KOPT-K1 (cell line): ENCODE results near the gene DLST.
"Not testable (repeated sequence)": the region's sequence is repeated elsewhere in the genome, so short reads cannot be mapped to it uniquely, and the experiment has no call there.

Source experiments
- H3K27ac ChIP-seq: fragments of 200-600 bp; sonication (generic); 2 replicates; pipeline ENCODE4 v1.5.1; 2016; ENCODE audit warnings: antibody characterized with exemption, mild to moderate bottlenecking, low read depth, low read length; ENCODE audit not compliant: poor library complexity, severe bottlenecking
- H3K36me3 ChIP-seq: fragments of 200-600 bp; sonication (generic); 2 replicates; pipeline ENCODE4 v1.5.1; 2017; ENCODE audit warnings: antibody characterized with exemption, mild to moderate bottlenecking, low read length, moderate library complexity; ENCODE audit not compliant: insufficient read depth
- H3K9me3 ChIP-seq: fragments of 200-600 bp; sonication (generic); 2 replicates; pipeline ENCODE4 v1.5.1; 2017; ENCODE audit warnings: antibody characterized with exemption, low read length, mild to moderate bottlenecking; ENCODE audit not compliant: insufficient read depth, poor library complexity, severe bottlenecking

DLST gene

DNA sequence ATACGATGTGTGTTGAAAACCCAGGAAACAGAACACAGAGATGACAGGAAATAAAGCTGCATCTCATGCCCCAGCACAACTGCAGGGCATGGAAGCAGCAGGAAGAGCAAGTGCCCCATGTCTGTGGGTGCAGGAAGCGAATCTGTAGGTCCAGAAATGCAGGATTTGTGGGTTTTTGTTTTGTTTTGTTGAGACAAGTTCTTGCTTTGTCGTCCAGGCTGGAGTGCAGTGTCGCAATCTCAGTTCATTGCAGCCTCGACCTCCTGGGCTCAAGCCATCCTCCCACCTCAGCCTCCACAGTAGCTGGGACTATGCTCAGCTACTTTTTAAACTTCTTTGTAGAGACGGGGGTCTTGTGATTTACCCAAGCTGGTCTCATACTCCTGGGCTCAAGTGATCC, 47.5 kb downstream of the DLST start:
- Histone ChIP-seq H3K36me3 (no peaks in the 10 kb centered on the region), H3K27ac (no peak overlapping the region), H3K9me3 (no peaks in the 10 kb centered on the region)

DNA sequence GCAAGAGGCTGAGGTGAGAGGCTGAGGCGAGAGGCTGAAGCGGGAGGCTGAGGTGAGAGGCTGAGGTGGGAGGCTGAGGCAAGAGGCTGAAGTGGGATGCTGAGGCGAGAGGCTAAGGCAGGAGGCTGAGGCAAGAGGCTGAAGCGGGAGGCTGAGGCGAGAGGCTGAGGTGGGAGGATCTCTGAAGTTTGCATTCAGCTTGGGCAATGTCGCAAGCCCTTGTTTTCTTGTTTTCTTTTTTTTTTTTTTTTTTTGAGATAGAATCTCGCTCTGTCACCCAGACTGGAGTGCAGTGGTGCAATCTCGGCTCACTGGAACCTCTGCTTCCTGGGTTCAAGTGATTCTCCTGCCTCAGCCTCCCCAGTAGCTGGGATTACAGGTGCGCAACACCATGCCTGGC, 50.0 kb downstream of the DLST start:
- H3K9me3 ChIP-seq, H3K36me3 ChIP-seq, H3K27ac ChIP-seq: not testable (repeated sequence)

DNA sequence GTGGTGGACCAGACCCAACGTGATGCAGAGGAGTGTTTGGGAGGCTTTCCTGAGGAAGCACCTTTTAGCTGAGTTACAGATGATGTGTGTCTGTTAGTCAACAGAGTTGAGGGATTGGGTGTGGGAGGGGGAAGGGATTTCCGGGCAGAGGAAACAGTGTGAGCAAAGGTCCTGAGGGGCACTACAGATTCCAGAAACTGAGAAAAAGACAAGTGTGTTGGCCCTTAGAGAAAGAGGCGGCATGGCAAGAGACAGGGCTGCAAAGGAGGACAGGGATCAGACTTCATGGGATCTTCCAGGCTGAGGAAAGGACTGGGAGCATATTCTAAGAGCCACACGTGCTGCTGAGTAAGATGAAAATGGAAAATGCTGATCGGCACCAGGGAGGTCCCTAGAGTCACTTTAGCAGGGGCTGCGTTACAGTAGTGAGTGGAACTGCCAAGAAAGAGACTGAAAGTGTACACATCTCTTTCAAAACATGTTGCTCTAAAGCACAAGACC, 50.7 kb downstream of the DLST start:
- Histone ChIP-seq H3K9me3 (no peaks in the 10 kb centered on the region), H3K27ac (no peak overlapping the region), H3K36me3 (no peaks in the 10 kb centered on the region)

DNA sequence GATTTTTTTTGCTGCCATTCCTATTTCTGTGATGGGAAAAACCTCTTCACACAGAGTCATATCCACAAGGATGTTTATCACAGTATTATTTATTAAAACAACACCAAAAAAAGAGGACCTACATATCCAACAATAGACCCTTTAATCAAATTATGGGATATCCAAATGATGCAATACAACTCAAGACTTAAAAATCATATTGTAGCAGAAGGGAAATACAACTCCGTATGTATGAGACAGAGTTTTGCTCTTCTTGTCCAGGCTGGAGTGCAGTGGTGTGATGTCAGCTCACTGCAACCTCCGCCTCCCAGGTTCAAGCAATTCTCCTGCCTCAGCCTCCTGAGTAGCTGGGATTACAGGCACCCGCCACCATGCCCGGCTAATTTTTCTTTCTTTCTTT, 51.2 kb downstream of the DLST start:
- not testable (repeated sequence) for H3K27ac ChIP-seq, H3K36me3 ChIP-seq, H3K9me3 ChIP-seq

DNA sequence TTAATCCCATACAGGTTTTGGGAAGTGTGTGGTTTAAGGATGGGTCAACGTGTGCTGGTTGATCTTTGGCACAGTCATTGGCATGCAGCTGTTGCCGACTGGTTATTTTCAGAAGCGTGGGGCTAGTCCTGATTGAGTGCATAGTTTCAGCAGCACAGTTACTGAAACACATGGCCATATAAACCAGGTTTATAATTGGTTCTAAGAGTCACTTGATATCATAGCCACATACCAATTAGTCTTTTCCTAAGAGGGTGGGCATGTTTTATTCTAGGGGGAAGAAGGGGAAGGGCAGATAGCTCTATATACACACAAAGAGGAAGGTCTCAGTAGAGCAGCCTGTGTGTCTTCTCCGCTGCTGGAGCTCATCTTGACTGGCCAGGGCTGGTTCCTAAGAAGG, 52.3 kb downstream of the DLST start:
- Histone ChIP-seq H3K27ac (no peak overlapping the region), H3K36me3 (no peaks in the 10 kb centered on the region), H3K9me3 (no peaks in the 10 kb centered on the region)

DNA sequence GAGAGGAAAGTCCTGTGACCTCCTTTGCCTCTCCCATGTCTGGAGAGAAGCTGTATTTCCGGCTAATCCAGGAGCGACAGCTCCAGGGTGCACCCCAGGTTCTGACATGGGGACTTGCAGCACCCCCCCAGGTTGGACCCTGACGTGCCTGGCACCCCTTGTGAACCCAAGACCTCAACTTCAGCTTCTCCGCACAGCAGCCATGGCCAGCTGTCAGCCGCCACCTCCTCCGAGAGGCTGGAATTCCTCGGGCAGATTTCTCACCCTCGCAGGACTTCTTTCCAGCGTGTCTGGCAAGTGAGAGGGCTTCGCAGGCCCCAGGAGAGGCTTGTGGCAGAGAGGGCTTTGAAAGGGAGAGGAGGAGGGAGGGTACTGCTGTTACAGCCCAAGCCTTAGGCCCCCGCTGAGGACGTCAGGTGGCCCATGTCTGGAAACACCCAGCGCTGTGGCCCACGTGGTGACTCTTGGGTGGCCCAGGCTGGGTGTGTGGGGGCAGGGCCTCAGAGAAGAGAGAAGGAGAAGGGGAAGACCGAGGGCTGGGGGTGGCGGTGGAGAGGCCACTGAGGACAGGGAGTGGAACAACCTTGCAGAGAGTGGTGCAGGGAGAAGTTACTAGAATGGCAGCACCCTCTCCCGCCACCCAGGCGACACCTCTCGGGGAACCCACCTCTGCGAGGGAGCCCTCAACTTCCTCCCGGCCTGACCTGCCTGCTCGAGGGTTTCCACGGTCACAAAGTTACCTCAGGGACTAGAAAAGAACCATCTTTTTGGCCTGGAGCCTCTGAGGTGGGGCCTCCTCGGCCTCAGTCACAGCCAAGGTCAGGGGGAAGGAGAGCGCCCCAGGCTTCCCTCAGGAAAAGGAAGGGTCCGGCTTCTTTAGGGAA, 53.0 kb downstream of the DLST start:
- no peak overlapping the region for H3K27ac ChIP-seq
- H3K9me3 ChIP-seq = no peaks in the 10 kb centered on the region
- no peaks in the 10 kb centered on the region for H3K36me3 ChIP-seq

DNA sequence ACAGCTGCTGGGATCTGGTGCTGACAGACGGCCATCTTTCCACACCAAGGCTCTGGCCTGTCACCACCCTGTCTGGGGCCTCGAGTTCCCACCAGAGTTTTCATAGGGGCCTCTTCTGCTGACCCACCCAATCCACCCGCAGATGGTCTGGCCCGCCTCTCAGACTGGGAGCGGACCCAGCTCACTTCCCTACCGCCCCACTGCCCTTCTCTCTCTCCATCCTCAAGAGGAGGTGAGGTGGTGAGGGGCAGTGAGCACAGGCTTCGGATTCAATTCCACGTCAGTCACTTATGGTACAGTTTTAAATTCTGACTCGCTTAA, 53.6 kb downstream of the DLST start:
- no peaks in the 10 kb centered on the region for H3K9me3 ChIP-seq
- H3K27ac ChIP-seq = no peak overlapping the region

DNA sequence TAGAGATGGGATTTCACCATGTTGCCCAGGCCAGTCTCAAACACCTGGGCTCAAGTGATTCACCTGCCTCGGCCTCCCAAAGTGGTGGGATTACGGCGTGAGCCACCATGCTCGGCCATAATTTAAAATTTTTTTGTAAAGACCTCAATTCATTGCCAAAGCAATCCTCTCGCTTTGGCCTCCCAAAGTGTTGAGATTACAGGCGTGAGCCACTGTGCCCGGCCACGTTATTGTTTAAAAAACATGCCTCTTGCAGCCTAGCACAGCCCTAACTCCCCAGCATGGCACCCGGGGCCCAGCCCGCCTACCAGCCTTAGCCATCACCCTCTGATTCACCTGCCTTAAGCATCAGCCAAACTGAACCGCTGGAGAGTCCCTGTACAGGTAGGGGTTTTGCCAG, 54.4 kb downstream of the DLST start:
- H3K27ac ChIP-seq = no peak overlapping the region
- H3K9me3 ChIP-seq = no peaks in the 10 kb centered on the region
- no peaks in the 10 kb centered on the region for H3K36me3 ChIP-seq

More for the DNA sequence above, 53.6 kb downstream of the DLST start:
- no peaks in the 10 kb centered on the region for H3K36me3 ChIP-seq

DNA sequence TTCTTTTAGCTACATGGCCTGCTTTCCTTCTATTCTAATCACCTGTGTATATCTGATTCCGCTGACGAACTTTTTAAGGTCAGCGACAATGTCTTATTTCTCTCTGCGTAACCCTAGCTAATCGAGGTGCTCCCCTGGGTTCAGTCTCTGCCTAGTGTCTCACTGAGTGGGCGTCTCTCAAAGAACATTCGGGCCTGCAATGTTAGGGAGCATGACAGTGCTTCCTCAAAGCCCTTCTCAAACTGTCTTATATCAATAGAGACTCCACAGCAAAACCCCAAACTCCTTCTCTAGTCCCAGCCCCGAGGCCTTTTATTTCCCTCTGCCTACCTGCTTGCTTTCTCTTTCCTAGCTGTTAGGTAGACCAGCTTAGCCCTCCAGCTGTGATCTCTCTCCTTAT, 55.0 kb downstream of the DLST start:
- H3K9me3 ChIP-seq = no peaks in the 10 kb centered on the region
- no peaks in the 10 kb centered on the region for H3K36me3 ChIP-seq
- no peak overlapping the region for H3K27ac ChIP-seq

DNA sequence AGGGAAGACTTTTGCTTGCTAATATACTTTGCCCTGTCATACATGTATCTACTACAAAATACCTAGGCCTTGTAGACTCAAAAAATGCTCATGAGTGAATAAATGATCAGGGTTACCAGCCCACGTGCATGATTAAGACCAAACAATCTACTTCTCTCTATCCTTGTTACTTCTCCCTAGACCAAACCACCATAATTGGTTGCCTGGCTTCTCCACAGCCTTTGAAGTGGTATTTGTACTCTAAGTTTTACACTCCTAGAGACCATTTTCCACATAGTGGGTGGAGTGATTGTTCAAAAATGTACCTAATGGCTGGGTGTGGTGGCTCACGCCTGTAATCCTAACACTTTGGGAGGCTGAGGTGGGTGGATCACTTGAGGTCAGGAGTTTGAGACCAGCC, 55.5 kb downstream of the DLST start:
- Histone ChIP-seq H3K27ac (no peak overlapping the region), H3K36me3 (no peaks in the 10 kb centered on the region), H3K9me3 (no peaks in the 10 kb centered on the region)

DNA sequence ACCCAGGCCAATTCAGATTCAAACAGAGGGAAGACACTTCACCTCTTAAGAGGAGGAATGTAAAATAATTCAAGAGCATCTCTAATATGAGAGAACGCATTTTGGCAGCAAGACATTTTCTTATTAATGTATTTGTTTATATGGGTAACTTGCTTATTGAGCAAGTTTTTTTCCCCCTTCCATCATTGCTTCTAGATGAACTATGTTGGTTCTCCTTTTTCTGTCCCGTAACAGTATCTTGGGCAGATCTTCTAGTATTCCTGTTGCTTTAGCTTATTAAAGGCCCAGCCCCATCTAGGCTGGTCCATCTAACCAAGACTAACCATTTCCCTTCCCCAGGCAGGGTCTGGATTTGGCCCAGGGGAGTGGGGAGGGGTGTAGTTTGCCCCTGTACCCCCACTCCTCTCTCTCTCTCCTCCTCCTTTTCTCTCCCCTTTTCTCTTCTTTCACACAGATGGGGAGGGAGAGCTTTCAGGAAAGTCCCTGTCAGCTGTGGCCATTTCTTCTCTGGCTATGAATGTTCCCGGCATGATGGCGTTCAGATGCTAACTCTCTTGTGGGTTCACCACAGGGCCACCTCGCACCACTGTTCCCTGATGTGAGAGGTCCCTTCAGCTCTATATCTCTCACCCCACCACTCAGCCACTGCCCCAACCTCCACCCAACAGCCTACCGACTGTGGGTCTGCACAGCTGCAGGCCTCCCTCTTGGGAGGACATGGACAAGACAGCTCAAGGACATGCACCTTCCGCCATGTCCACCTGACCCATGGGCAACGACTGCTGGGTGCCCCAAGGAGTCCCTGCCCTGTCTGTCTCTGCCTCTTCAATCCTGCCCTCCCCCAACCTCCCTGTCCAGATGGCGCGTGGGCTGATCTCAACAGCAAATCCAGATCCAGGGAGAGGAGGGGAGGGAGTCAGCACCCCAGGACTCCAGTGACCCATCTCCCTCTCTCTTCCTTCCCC, 57.1 kb downstream of the DLST start:
- no peaks in the 10 kb centered on the region for H3K9me3 ChIP-seq
- no peak overlapping the region for H3K27ac ChIP-seq
- H3K36me3 ChIP-seq = no peaks in the 10 kb centered on the region

DNA sequence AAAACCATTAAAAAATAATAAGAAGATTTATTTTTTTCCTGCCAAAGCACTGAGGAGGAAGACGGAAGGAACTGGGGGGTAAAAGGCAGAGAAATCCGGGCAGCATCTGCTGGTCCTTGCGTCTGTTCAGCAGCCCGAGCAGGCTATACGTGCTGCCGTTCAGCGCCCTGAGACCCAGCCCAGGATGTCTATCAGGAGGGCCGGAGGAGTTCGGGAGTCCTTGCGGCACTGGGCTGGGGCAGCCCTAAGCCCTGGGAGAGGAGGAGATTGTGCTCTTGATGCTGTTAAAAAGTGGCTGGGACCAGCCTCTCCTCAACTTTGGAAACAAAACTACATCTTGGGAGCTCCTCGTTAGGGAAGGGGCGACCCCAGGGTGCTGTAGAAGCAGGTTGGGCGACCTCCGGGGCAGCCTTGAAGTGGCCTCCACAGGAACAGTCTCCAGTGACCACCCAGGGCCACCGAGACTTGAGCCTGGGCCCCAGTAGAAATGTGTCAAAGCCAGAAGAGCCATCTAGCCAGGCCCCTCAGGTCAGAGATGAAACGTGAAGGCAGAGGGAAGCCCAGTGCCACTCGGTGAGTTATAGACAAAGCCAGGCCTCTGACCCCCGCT, 59.3 kb downstream of the DLST start:
- Histone ChIP-seq H3K36me3 (no peaks in the 10 kb centered on the region), H3K9me3 (no peaks in the 10 kb centered on the region), H3K27ac (no peak overlapping the region)

DNA sequence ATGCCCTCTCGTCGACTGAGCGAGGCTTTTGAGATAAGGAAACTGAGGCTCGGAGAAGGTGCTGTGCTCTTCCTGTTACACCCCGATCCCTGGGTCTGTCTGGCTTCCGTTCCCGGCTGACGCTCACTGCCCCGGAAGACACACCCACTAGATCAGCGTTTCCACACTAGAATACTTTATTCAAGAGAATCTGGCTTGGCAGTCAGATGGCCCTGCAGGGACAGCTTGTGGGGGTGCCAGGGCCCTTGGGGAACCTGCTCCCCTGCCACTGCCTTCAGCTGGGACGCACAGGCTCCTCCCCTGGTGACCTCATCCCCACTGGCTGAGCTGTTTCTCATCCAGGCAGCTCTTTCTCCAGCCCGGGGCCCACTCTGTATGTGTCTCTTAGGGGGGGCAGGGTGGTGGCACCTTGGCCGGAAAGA, 60.0 kb downstream of the DLST start:
- H3K27ac ChIP-seq = no peak overlapping the region
- H3K9me3 ChIP-seq = no peaks in the 10 kb centered on the region
- H3K36me3 ChIP-seq = no peaks in the 10 kb centered on the region

DNA sequence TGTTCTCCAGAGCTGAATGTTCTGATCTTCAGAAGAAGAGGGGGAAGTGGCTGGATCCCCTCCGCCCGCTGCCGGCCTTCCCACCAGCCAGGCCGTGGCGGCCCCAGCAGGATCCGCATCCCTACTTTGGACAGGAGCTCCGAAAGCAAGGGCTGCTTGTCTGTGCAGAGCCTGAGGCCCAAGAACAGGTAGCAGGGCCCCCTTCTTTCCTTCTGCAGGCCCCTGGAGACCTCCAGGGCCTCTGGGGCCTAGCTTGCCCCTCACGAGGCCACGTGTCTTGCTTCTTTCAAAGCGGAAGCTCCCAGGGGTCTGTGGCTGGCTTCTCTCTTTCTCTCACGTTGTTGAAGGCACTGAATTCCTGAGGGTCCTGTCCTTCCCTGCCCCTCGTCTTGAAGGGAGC, 60.5 kb downstream of the DLST start:
- no peaks in the 10 kb centered on the region for H3K36me3 ChIP-seq
- H3K9me3 ChIP-seq = no peaks in the 10 kb centered on the region
- H3K27ac ChIP-seq = no peak overlapping the region

DNA sequence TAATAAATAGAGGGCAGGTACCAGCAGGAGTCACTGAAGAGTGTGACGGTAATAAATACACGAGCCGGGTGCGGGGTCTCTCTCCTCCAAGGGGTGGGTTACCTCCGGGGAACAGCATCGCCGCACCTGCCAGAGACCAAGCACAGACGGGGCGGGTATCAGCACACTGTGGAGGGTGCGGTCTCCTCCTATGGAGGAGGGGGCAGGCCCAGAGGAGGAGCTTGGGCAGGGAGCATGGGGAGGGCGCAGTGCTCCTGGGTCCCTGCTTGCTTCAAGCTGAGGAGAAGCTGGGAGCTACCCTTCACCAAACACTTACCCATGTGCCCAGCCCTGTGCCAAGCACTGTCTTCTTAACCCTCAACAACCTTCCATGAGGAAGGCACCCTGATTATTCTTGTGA, 60.9 kb downstream of the DLST start:
- Histone ChIP-seq H3K36me3 (no peaks in the 10 kb centered on the region), H3K9me3 (no peaks in the 10 kb centered on the region), H3K27ac (no peak overlapping the region)
